Thymus (tissue), 11 donors: ENCODE measurements around the gene XPO5. TPM values are rescaled to one million over a fixed set of nuclear protein-coding genes. Genes with fewer than 3 reads are reported as not detected.

Experiments
- DNase-seq, 9 donors: peaks; one replicate each; pipeline ENCODE4 v3.0.0-alpha.2; 2013; ENCODE audit warnings: low spot score in 9 of 9, low read depth in 6 of 9, missing footprints in 1 of 9
- H3K27ac ChIP-seq, 2 donors: one replicate each; pipeline ENCODE4 v1.5.1; 2013; ENCODE audit warnings: control low read depth in 1 of 2, low read depth in 1 of 2, low read length in 1 of 2, mild to moderate bottlenecking in 1 of 2, moderate library complexity in 1 of 2
- H3K27me3 ChIP-seq, 2 donors: one replicate each; pipeline ENCODE4 v1.5.1; 2013; ENCODE audit warnings: low read length in 1 of 2; ENCODE audit not compliant: control insufficient read depth in 2 of 2, insufficient read depth in 1 of 2
- H3K36me3 ChIP-seq, 2 donors: one replicate each; pipeline ENCODE4 v1.5.1; 2013; ENCODE audit warnings: low read length in 1 of 2, mild to moderate bottlenecking in 1 of 2, moderate library complexity in 1 of 2; ENCODE audit not compliant: control insufficient read depth in 2 of 2, insufficient read depth in 2 of 2
- H3K4me1 ChIP-seq, 2 donors: one replicate each; pipeline ENCODE4 v1.5.1; 2013; ENCODE audit warnings: low read length in 2 of 2; ENCODE audit not compliant: control insufficient read depth in 2 of 2, insufficient read depth in 2 of 2
- H3K4me3 ChIP-seq, 2 donors: one replicate each; pipeline ENCODE4 v1.5.1; 2013; ENCODE audit warnings: low read length in 2 of 2, control low read depth in 1 of 2, mild to moderate bottlenecking in 1 of 2
- H3K9me3 ChIP-seq, 2 donors: one replicate each; pipeline ENCODE4 v1.5.1; 2013; ENCODE audit warnings: low read length in 1 of 2, mild to moderate bottlenecking in 1 of 2; ENCODE audit not compliant: control insufficient read depth in 2 of 2, insufficient read depth in 1 of 2
- WGBS: extraction: QIAGEN DNeasy Blood & Tissue Kit; methylation state at CpG from one replicate; pipeline ENCODE4 v1.1.7; 2013; 5-methylcytosine and 5-hydroxymethylcytosine counted together
- polyA plus RNA-seq: library from polyadenylated mRNA; stranded (reverse); fragments of 200-250 nt; gene quantifications from one replicate; pipeline ENCODE4 v1.2.3, GENCODE V29; 2013
- total RNA-seq: library from RNA; stranded (reverse); fragments of 120-200 nt; gene quantifications from one replicate; pipeline ENCODE4 v1.2.4, GENCODE V29; 2013
- donor health status: healthy.

The XPO5 gene
- total and polyA plus RNA-seq, 2 donors: 16.7 to 22.4 TPM

- Histone ChIP-seq H3K4me3 (no peak overlapping the region), H3K27ac (no peak overlapping the region), H3K36me3 (peaks cover 19 to 22% of the 10 kb centered on the region in 2 donors), H3K4me1 (peaks cover 0 to 15% of the 10 kb centered on the region in 2 donors), H3K27me3 (no peaks in the 10 kb centered on the region), H3K9me3 (no peaks in the 10 kb centered on the region)
- 97% methylated on average over 2 of the region's 2 CpGs for WGBS
- no peak for DNase-seq
Observed at GRCh38 chr6:43493230-43493629, 82.6 kb downstream of the XPO5 start.

GRCh38 chr6:43492673-43493072 is 83.2 kb downstream of the XPO5 start:
- DNase-seq: no peak
- no peaks in the 10 kb centered on the region for H3K9me3 ChIP-seq
- peaks cover 14 to 19% of the 10 kb centered on the region in 2 donors for H3K36me3 ChIP-seq
- no peaks in the 10 kb centered on the region for H3K27me3 ChIP-seq
- peaks cover 0 to 13% of the 10 kb centered on the region in 2 donors for H3K4me1 ChIP-seq
- WGBS: 95% methylated on average over 3 of the region's 3 CpGs
- H3K4me3 ChIP-seq: no peak overlapping the region
- no peak overlapping the region for H3K27ac ChIP-seq

GRCh38 chr6:43491750-43492661 is 83.8 kb downstream of the XPO5 start:
- Histone ChIP-seq H3K9me3 (no peaks in the 10 kb centered on the region), H3K27ac (no peak overlapping the region), H3K4me1 (peaks cover 0 to 12% of the 10 kb centered on the region in 2 donors), H3K36me3 (peaks cover 11 to 16% of the 10 kb centered on the region in 2 donors), H3K27me3 (no peaks in the 10 kb centered on the region), H3K4me3 (no peak overlapping the region)
- WGBS: 93% methylated on average over 10 of the region's 10 CpGs
- DNase-seq: no peak

GRCh38 chr6:43490523-43490939 is 85.3 kb downstream of the XPO5 start:
- H3K36me3 ChIP-seq: peaks cover 11 to 16% of the 10 kb centered on the region in 2 donors
- no peaks in the 10 kb centered on the region for H3K27me3 ChIP-seq
- H3K4me3 ChIP-seq: no peak overlapping the region
- DNase-seq: no peak
- WGBS: 97% methylated on average over 6 of the region's 6 CpGs
- no peak overlapping the region for H3K27ac ChIP-seq
- H3K4me1 ChIP-seq: peaks cover 0 to 12% of the 10 kb centered on the region in 2 donors
- no peaks in the 10 kb centered on the region for H3K9me3 ChIP-seq

- Histone ChIP-seq H3K4me3 (no peak overlapping the region), H3K27ac (no peak overlapping the region), H3K27me3 (no peaks in the 10 kb centered on the region), H3K36me3 (peaks cover 11 to 16% of the 10 kb centered on the region in 2 donors), H3K4me1 (peaks cover 0 to 4% of the 10 kb centered on the region in 2 donors), H3K9me3 (no peaks in the 10 kb centered on the region)
- DNase-seq: no peak
- 96% methylated on average over 12 of the region's 12 CpGs for WGBS
Observed at GRCh38 chr6:43489277-43490072, 86.4 kb downstream of the XPO5 start.

GRCh38 chr6:43488667-43489276 is 87.1 kb downstream of the XPO5 start:
- Histone ChIP-seq H3K27me3 (no peaks in the 10 kb centered on the region), H3K27ac (no peak overlapping the region), H3K36me3 (peaks cover 12 to 16% of the 10 kb centered on the region in 2 donors), H3K4me1 (peaks cover 0 to 4% of the 10 kb centered on the region in 2 donors), H3K9me3 (no peaks in the 10 kb centered on the region), H3K4me3 (no peak overlapping the region)
- 92% methylated on average over 4 of the region's 4 CpGs for WGBS
- no peak for DNase-seq

GRCh38 chr6:43481591-43482236 is 94.1 kb downstream of the XPO5 start:
- no peaks in the 10 kb centered on the region for H3K27me3 ChIP-seq
- no peak for DNase-seq
- no peaks in the 10 kb centered on the region for H3K9me3 ChIP-seq
- peaks cover 6 to 15% of the 10 kb centered on the region in 2 donors for H3K4me1 ChIP-seq
- peaks cover 4 to 7% of the 10 kb centered on the region in 2 donors for H3K36me3 ChIP-seq
- H3K27ac ChIP-seq: peak overlapping the region in 1 of 2 donors; percentile 11
- 98% methylated on average over 11 of the region's 11 CpGs for WGBS
- H3K4me3 ChIP-seq: no peak overlapping the region

GRCh38 chr6:43481075-43481474 is 94.8 kb downstream of the XPO5 start:
- no peaks in the 10 kb centered on the region for H3K9me3 ChIP-seq
- no peaks in the 10 kb centered on the region for H3K27me3 ChIP-seq
- peaks cover 4 to 7% of the 10 kb centered on the region in 2 donors for H3K36me3 ChIP-seq
- no peak overlapping the region for H3K4me3 ChIP-seq
- DNase-seq: no peak
- peaks cover 6 to 16% of the 10 kb centered on the region in 2 donors for H3K4me1 ChIP-seq
- H3K27ac ChIP-seq: no peak overlapping the region
- 98% methylated on average over 2 of the region's 2 CpGs for WGBS
